Breast epithelium (tissue), 4 donors: ENCODE measurements around the gene SF1. TPM values are rescaled to one million over a fixed set of nuclear protein-coding genes. Genes with fewer than 3 reads are reported as not detected.

Experiments
- DNase-seq, 2 donors: peaks; one replicate each; pipeline ENCODE4 v3.0.0-alpha.2; 2019; ENCODE audit warnings: low spot score in 2 of 2
- H3K27ac ChIP-seq, 2 donors: fragments of 200-600 bp; sonication (generic) in 1 of 2; one replicate each; pipeline ENCODE4 v1.5.1; 2016 to 2019; ENCODE audit warnings: mild to moderate bottlenecking in 1 of 2
- H3K27me3 ChIP-seq, 2 donors: fragments of 200-600 bp; sonication (generic) in 1 of 2; one replicate each; pipeline versions ENCODE4 v1.5.1 to v1.6.0; 2017 to 2019; ENCODE audit warnings: control low read depth in 1 of 2, mild to moderate bottlenecking in 1 of 2
- H3K36me3 ChIP-seq: fragments of 200-600 bp; one replicate; pipeline ENCODE4 v1.5.1; 2019
- H3K4me1 ChIP-seq, 2 donors: fragments of 200-600 bp; sonication (generic); one replicate each; pipeline ENCODE4 v1.5.1; 2016 to 2019; ENCODE audit warnings: control low read depth in 1 of 2
- H3K4me3 ChIP-seq, 3 donors: fragments of 200-600 bp; sonication (generic); 1 replicate in 2 of 3; 2 replicates in 1 of 3; pipeline ENCODE4 v1.5.1; 2016 to 2019; ENCODE audit warnings: mild to moderate bottlenecking in 3 of 3, moderate library complexity in 2 of 3
- H3K9me3 ChIP-seq, 2 donors: fragments of 200-600 bp; sonication (generic) in 1 of 2; one replicate each; pipeline ENCODE4 v1.5.1; 2016 to 2019; ENCODE audit warnings: control low read depth in 1 of 2
- CTCF ChIP-seq, 3 donors: fragments of 450-650 bp; IDR thresholded peaks; one replicate each; pipeline ENCODE4 v1.5.1; 2016 to 2017; ENCODE audit warnings: antibody characterized with exemption in 3 of 3, mild to moderate bottlenecking in 3 of 3, moderate library complexity in 3 of 3
- POLR2A ChIP-seq: fragments of 450-650 bp; IDR thresholded peaks from one replicate; pipeline ENCODE4 v1.6.1; 2016; ENCODE audit warnings: antibody characterized with exemption, mild to moderate bottlenecking, moderate library complexity
- POLR2AphosphoS5 ChIP-seq, 3 donors: sonication (generic); formaldehyde crosslinking; IDR thresholded peaks; one replicate each; pipeline ENCODE4 v1.6.1; 2017; ENCODE audit warnings: antibody characterized with exemption in 3 of 3
- intact Hi-C: fragments of 100-400 bp; cut with DNase I; formaldehyde crosslinking; loops from one replicate; pipeline ENCODE4 v1.15.1; 2023; ENCODE audit warnings: low total_unique reads
- total RNA-seq, 3 donors: library from RNA; depleted of rRNA; stranded (reverse); fragments of >200 nt; gene quantifications; one replicate each; pipeline ENCODE4 v1.1.0, GENCODE V29; 2016

Gene SF1
- 100 to 1,000 TPM; 264 to 293 (median 277) TPM for total RNA-seq

- intact Hi-C loops: loop anchor here (5.0 kb wide), 1 partner anchor 764 kb away; no protein-coding TSS in a partner anchor
- H3K4me3 ChIP-seq: peak within 1 kb of the TSS; percentile 97 to 100 (median 98)
- H3K9me3 ChIP-seq: no peaks in the 10 kb centered on the region
- TF ChIP-seq CTCF (IDR thresholded peaks at IDR 0.05) (peak in 1 of 3 donors; percentile 10), POLR2A (peak; percentile 90), POLR2AphosphoS5 (IDR thresholded peaks at IDR 0.05) (peak; percentile 79 to 98 (median 94))
- DNase-seq: peak; percentile 99 to 100
- peaks cover 8% of the 10 kb centered on the region for H3K36me3 ChIP-seq
- peaks cover 3 to 24% of the 10 kb centered on the region in 2 donors for H3K4me1 ChIP-seq
- peak within 1 kb of the TSS; percentile 99 to 100 for H3K27ac ChIP-seq
- H3K27me3 ChIP-seq: no peaks in the 10 kb centered on the region
Measured at GRCh38 chr11:64778473-64779298, at the start of gene SF1. TSS of gene SF1 (minus strand) at chr11:64778542. CDS start at chr11:64778392, 150 bp downstream.

GRCh38 chr11:64827451-64827839 is 49.1 kb upstream of the SF1 start:
- intact Hi-C loops: no loop called here
- H3K27me3 ChIP-seq: no peaks in the 10 kb centered on the region
- no peak overlapping the region for H3K4me3 ChIP-seq
- no peak for DNase-seq
- no peaks in the 10 kb centered on the region for H3K9me3 ChIP-seq
- no peak for TF ChIP-seq CTCF (IDR thresholded peaks at IDR 0.05)
- no peak for TF ChIP-seq POLR2AphosphoS5 (IDR thresholded peaks at IDR 0.05)
- H3K27ac ChIP-seq: no peak overlapping the region
- no peaks in the 10 kb centered on the region for H3K4me1 ChIP-seq
- no peaks in the 10 kb centered on the region for H3K36me3 ChIP-seq

GRCh38 chr11:64826578-64827450 is 48.5 kb upstream of the SF1 start:
- TF ChIP-seq CTCF (IDR thresholded peaks at IDR 0.05) (no peak), POLR2A (no peak), POLR2AphosphoS5 (IDR thresholded peaks at IDR 0.05) (no peak)
- Histone ChIP-seq H3K36me3 (no peaks in the 10 kb centered on the region), H3K27ac (no peak overlapping the region), H3K9me3 (no peaks in the 10 kb centered on the region), H3K27me3 (no peaks in the 10 kb centered on the region), H3K4me3 (no peak overlapping the region), H3K4me1 (no peaks in the 10 kb centered on the region)
- intact Hi-C loops: no loop called here
- DNase-seq: no peak

- Histone ChIP-seq H3K27me3 (no peaks in the 10 kb centered on the region), H3K9me3 (no peaks in the 10 kb centered on the region), H3K27ac (no peak overlapping the region), H3K36me3 (no peaks in the 10 kb centered on the region), H3K4me3 (no peak overlapping the region), H3K4me1 (no peaks in the 10 kb centered on the region)
- no peak for DNase-seq
- no peak for TF ChIP-seq POLR2AphosphoS5 (IDR thresholded peaks at IDR 0.05)
- no peak for TF ChIP-seq POLR2A
- no peak for TF ChIP-seq CTCF (IDR thresholded peaks at IDR 0.05)
- intact Hi-C loops: no loop called here
Measured at GRCh38 chr11:64826062-64826461, 47.7 kb upstream of the SF1 start.
